H1 (cell line): ENCODE measurements around the gene CADM1.

Experiments used
- EZH2 ChIP-seq: fragments of 200-600 bp; sonication (generic); IDR thresholded peaks from 2 replicates; pipeline ENCODE4 v1.7.1; 2012; ENCODE audit warnings: low read depth, mild to moderate bottlenecking, moderate library complexity, low read length, inconsistent platforms; ENCODE audit not compliant: severe bottlenecking
- POLR2A ChIP-seq, 2 experiments: IDR thresholded peaks; 1 replicate in 1 of 2; 2 replicates in 1 of 2; pipeline ENCODE4 v1.6.1; 2011; ENCODE audit warnings: low read depth in 2 of 2, low read length in 2 of 2, mild to moderate bottlenecking in 2 of 2; ENCODE audit errors: control extremely low read depth in 1 of 2
- SRF ChIP-seq: IDR thresholded peaks from 2 replicates; pipeline ENCODE4 v1.6.1; 2011; ENCODE audit warnings: mild to moderate bottlenecking, low read depth, low read length, moderate library complexity
- TF ChIP-seq, protein P1 (sequence below), 3 experiments: IDR thresholded peaks; 1 replicate in 2 of 3; 2 replicates in 1 of 3; pipeline versions ENCODE4 v1.5.1 to v1.6.1; 2011; ENCODE audit warnings: low read length in 3 of 3, mild to moderate bottlenecking in 3 of 3, inconsistent platforms in 2 of 3, low read depth in 1 of 3, moderate library complexity in 1 of 3; ENCODE audit not compliant: insufficient read depth in 1 of 3; ENCODE audit errors: control extremely low read depth in 1 of 3
- TF ChIP-seq, protein P2 (sequence below): IDR thresholded peaks from 2 replicates; pipeline ENCODE4 v1.6.1; 2012; ENCODE audit warnings: low read length, inconsistent platforms

GRCh38 chr11:115344846-115345245, 159.4 kb downstream of the CADM1 start:
- TF ChIP-seq, protein P1, sequence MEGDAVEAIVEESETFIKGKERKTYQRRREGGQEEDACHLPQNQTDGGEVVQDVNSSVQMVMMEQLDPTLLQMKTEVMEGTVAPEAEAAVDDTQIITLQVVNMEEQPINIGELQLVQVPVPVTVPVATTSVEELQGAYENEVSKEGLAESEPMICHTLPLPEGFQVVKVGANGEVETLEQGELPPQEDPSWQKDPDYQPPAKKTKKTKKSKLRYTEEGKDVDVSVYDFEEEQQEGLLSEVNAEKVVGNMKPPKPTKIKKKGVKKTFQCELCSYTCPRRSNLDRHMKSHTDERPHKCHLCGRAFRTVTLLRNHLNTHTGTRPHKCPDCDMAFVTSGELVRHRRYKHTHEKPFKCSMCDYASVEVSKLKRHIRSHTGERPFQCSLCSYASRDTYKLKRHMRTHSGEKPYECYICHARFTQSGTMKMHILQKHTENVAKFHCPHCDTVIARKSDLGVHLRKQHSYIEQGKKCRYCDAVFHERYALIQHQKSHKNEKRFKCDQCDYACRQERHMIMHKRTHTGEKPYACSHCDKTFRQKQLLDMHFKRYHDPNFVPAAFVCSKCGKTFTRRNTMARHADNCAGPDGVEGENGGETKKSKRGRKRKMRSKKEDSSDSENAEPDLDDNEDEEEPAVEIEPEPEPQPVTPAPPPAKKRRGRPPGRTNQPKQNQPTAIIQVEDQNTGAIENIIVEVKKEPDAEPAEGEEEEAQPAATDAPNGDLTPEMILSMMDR (IDR thresholded peaks at IDR 0.05; ENCODE audit: control extremely low read depth in 1 of 3, insufficient read depth in 1 of 3, low read depth in 1 of 3, low read length in 3 of 3) = no peak
- TF ChIP-seq, protein P2, sequence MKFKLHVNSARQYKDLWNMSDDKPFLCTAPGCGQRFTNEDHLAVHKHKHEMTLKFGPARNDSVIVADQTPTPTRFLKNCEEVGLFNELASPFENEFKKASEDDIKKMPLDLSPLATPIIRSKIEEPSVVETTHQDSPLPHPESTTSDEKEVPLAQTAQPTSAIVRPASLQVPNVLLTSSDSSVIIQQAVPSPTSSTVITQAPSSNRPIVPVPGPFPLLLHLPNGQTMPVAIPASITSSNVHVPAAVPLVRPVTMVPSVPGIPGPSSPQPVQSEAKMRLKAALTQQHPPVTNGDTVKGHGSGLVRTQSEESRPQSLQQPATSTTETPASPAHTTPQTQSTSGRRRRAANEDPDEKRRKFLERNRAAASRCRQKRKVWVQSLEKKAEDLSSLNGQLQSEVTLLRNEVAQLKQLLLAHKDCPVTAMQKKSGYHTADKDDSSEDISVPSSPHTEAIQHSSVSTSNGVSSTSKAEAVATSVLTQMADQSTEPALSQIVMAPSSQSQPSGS = no peak
- TF ChIP-seq POLR2A (IDR thresholded peaks at IDR 0.05; ENCODE audit: control extremely low read depth in 1 of 2, low read depth in 2 of 2, low read length in 2 of 2) (no peak), EZH2 (no peak), SRF (no peak)
